ENCODE results near the gene FGL2.
"Not testable (repeated sequence)": the region's sequence is repeated elsewhere in the genome, so short reads cannot be mapped to it uniquely, and the experiment has no call there.

FGL2 gene

GRCh38 chr7:77157034-77157433, 42.6 kb downstream of the FGL2 start:
- not testable (repeated sequence) for DNase-seq (ENCODE audit: low read depth in 2 of 2)

GRCh38 chr7:77155601-77156377, 43.8 kb downstream of the FGL2 start:
- DNase-seq (ENCODE audit: low read depth in 2 of 2): not testable (repeated sequence)

GRCh38 chr7:77154917-77155464, 44.6 kb downstream of the FGL2 start:
- DNase-seq (ENCODE audit: low read depth in 2 of 2): not testable (repeated sequence)

DNA sequence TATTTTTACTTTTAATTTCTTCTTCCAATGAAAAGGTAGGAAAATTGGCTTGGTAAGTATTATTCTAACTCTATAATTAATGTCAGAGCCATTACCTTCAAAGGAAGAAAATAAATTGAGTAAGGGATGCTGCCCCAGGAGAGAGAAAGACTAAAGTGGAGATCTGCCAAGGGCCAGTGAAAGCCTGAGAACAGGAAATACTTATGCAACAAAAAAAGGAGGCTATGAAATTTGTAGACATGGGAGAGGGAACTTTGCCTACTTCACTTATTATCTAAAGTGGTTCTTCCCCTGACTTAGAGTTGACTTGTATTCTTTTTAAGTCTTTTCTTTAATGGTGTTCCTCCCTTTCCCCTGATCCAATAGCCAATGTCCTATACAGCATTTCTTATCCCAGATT, 47.4 kb downstream of the FGL2 start:
- not testable (repeated sequence) for DNase-seq (ENCODE audit: low read depth in 2 of 2)
